SK-N-SH (cell line): Measurements from ENCODE around the gene WEE2. TPM values are rescaled to one million over a fixed set of nuclear protein-coding genes. Genes with fewer than 3 reads are reported as not detected.

Source experiments
- CTCF ChIA-PET: fragments of 300-600, 350-600 bp; formaldehyde crosslinking; extraction: SDS; loops from one replicate; lab custom pipeline; 2021; lab: Yijun Ruan, JAX
- POLR2A ChIA-PET: fragments of 350-600 bp; sonication (Branson Sonifier 250); formaldehyde crosslinking; extraction: SDS; loops from one replicate; lab custom pipeline; 2020; ENCODE audit warnings: antibody characterized with exemption, inconsistent platforms; lab: Yijun Ruan, JAX
- DNase-seq: peaks from one replicate; pipeline ENCODE4 v3.0.0; 2012
- H2AFZ ChIP-seq: fragments of 200-600 bp; sonication (generic); 2 replicates; pipeline ENCODE4 v1.8.1; 2016; ENCODE audit warnings: antibody characterized with exemption, mild to moderate bottlenecking, low read depth
- H3F3A ChIP-seq: fragments of 200-600 bp; sonication (generic); replicated peaks from 2 replicates; pipeline ENCODE3; 2016; ENCODE audit warnings: antibody characterized with exemption, mild to moderate bottlenecking; ENCODE audit not compliant: insufficient read depth
- H3K27ac ChIP-seq, 2 experiments: fragments of 200-500 bp in 1 of 2; fragments of 200-600 bp in 1 of 2; sonication (Bioruptor generic) in 1 of 2; sonication (generic), shearing (Covaris generic) in 1 of 2; 2 replicates each; pipeline versions ENCODE4 v1.5.1 to v1.6.1; 2014 to 2016; ENCODE audit warnings: low read depth in 2 of 2, inconsistent platforms in 1 of 2, low read length in 1 of 2, mild to moderate bottlenecking in 1 of 2, mixed read lengths in 1 of 2
- H3K27me3 ChIP-seq: fragments of 200-600 bp; sonication (generic), shearing (Covaris generic); 2 replicates; pipeline ENCODE4 v1.6.1; 2016; ENCODE audit warnings: mixed run types; ENCODE audit not compliant: insufficient read depth
- H3K36me3 ChIP-seq, 2 experiments: fragments of 200-500 bp in 1 of 2; fragments of 200-600 bp in 1 of 2; sonication (Bioruptor generic) in 1 of 2; sonication (generic) in 1 of 2; replicated peaks in 1 of 2; 2 replicates each; pipeline versions ENCODE3 to v1.5.1; 2014 to 2016; ENCODE audit warnings: low read length in 1 of 2, mild to moderate bottlenecking in 1 of 2; ENCODE audit not compliant: insufficient read depth in 2 of 2, control insufficient read depth in 1 of 2
- H3K4me1 ChIP-seq, 2 experiments: fragments of 200-500 bp in 1 of 2; fragments of 200-600 bp in 1 of 2; sonication (Bioruptor generic) in 1 of 2; sonication (generic), shearing (Covaris generic) in 1 of 2; 2 replicates each; pipeline versions ENCODE4 v1.5.1 to v1.6.1; 2014 to 2016; ENCODE audit warnings: low read depth in 1 of 2, low read length in 1 of 2, mixed run types in 1 of 2; ENCODE audit not compliant: insufficient read depth in 2 of 2, control insufficient read depth in 1 of 2
- H3K4me2 ChIP-seq: fragments of 200-600 bp; sonication (generic), shearing (Covaris generic); 2 replicates; pipeline ENCODE4 v1.6.1; 2017; ENCODE audit warnings: mixed run types
- H3K4me3 ChIP-seq, 2 experiments: fragments of 200-500 bp in 1 of 2; fragments of 200-600 bp in 1 of 2; sonication (Bioruptor generic) in 1 of 2; sonication (generic), shearing (Covaris generic) in 1 of 2; 2 replicates each; pipeline versions ENCODE4 v1.5.1 to v1.8.1; 2014 to 2016; ENCODE audit warnings: low read depth in 2 of 2, inconsistent platforms in 1 of 2, low read length in 1 of 2, mild to moderate bottlenecking in 1 of 2, mixed read lengths in 1 of 2, moderate library complexity in 1 of 2
- H3K79me2 ChIP-seq: fragments of 200-600 bp; sonication (generic); 2 replicates; pipeline ENCODE4 v1.8.1; 2017; ENCODE audit warnings: mild to moderate bottlenecking; ENCODE audit not compliant: insufficient read depth
- H3K9ac ChIP-seq: fragments of 200-600 bp; sonication (generic); 2 replicates; pipeline ENCODE4 v1.6.1; 2017; ENCODE audit warnings: mixed run types
- H3K9me2 ChIP-seq: fragments of 200-600 bp; sonication (generic); 2 replicates; pipeline ENCODE4 v1.6.1; 2017; ENCODE audit warnings: mixed run types
- H3K9me3 ChIP-seq: fragments of 200-600 bp; sonication (generic); 2 replicates; pipeline ENCODE4 v1.6.1; 2017; ENCODE audit warnings: mixed run types, mild to moderate bottlenecking, moderate library complexity
- H4K20me1 ChIP-seq: fragments of 200-600 bp; sonication (generic); 2 replicates; pipeline ENCODE4 v1.6.1; 2017; ENCODE audit warnings: mild to moderate bottlenecking, mixed run types; ENCODE audit not compliant: insufficient read depth
- CHD2 ChIP-seq: fragments of 150-350 bp; IDR thresholded peaks from 2 replicates; pipeline ENCODE4 v1.6.1; 2018; ENCODE audit warnings: low read length; ENCODE audit not compliant: partially characterized antibody
- CTCF ChIP-seq: fragments of 200-600 bp; sonication (generic); IDR thresholded peaks from 2 replicates; pipeline ENCODE4 v1.6.1; 2017; ENCODE audit warnings: antibody characterized with exemption, mild to moderate bottlenecking, moderate library complexity
- EP300 ChIP-seq, 2 experiments: IDR thresholded peaks; 2 replicates each; pipeline versions ENCODE4 v1.4.0 to v1.6.1; 2012; ENCODE audit warnings: borderline replicate concordance in 1 of 2, low read depth in 1 of 2, low read length in 1 of 2
- EZH2phosphoT487 ChIP-seq: fragments of 200-600 bp; sonication (generic); IDR thresholded peaks from 2 replicates; pipeline ENCODE4 v1.6.1; 2017; ENCODE audit warnings: low read depth, mixed run types, mild to moderate bottlenecking, antibody characterized with exemption, moderate library complexity, borderline replicate concordance
- FOSL2 ChIP-seq: IDR thresholded peaks from 2 replicates; pipeline ENCODE4 v1.4.0; 2012; ENCODE audit warnings: low read depth, mild to moderate bottlenecking, moderate library complexity, borderline replicate concordance
- FOXJ3 ChIP-seq: sonication (generic); formaldehyde crosslinking; IDR thresholded peaks from 2 replicates; pipeline ENCODE4 v1.5.1; 2020; ENCODE audit warnings: mild to moderate bottlenecking, missing genetic modification reagents
- FOXM1 ChIP-seq: IDR thresholded peaks from 2 replicates; pipeline ENCODE4 v1.4.0; 2012; ENCODE audit warnings: low read depth, mild to moderate bottlenecking
- GATA2 ChIP-seq: sonication (generic); formaldehyde crosslinking; IDR thresholded peaks from 2 replicates; pipeline ENCODE4 v1.5.0; 2020; ENCODE audit warnings: mild to moderate bottlenecking, missing genetic modification reagents
- JUND ChIP-seq: IDR thresholded peaks from 2 replicates; pipeline ENCODE4 v1.4.0; 2012
- MAX ChIP-seq: IDR thresholded peaks from 2 replicates; pipeline ENCODE4 v1.4.0; 2012; ENCODE audit warnings: low read depth
- MEF2A ChIP-seq: IDR thresholded peaks from 2 replicates; pipeline ENCODE4 v1.4.0; 2012; ENCODE audit warnings: low read depth, borderline replicate concordance
- NFIC ChIP-seq: IDR thresholded peaks from 2 replicates; pipeline ENCODE4 v1.4.0; 2012; ENCODE audit warnings: borderline replicate concordance
- PBX3 ChIP-seq: IDR thresholded peaks from 2 replicates; pipeline ENCODE4; 2012
- POLR2AphosphoS5 ChIP-seq: IDR thresholded peaks from 2 replicates; pipeline ENCODE4 v1.6.1; 2012; ENCODE audit warnings: low read depth, low read length
- RAD21 ChIP-seq: IDR thresholded peaks from 2 replicates; pipeline ENCODE4 v1.6.1; 2012; ENCODE audit warnings: mild to moderate bottlenecking, low read length
- RXRA ChIP-seq: IDR thresholded peaks from 2 replicates; pipeline ENCODE4 v1.4.0; 2012; ENCODE audit warnings: low read depth, mild to moderate bottlenecking, borderline replicate concordance
- SIN3A ChIP-seq: IDR thresholded peaks from 2 replicates; pipeline ENCODE4 v1.6.1; 2012; ENCODE audit warnings: low read depth, mild to moderate bottlenecking, low read length, moderate library complexity, borderline replicate concordance
- TCF12 ChIP-seq: IDR thresholded peaks from 2 replicates; pipeline ENCODE4 v1.4.0; 2012
- TEAD4 ChIP-seq: IDR thresholded peaks from 2 replicates; pipeline ENCODE4 v1.4.0; 2012; ENCODE audit warnings: mild to moderate bottlenecking, borderline replicate concordance; ENCODE audit not compliant: insufficient read depth
- ZBTB33 ChIP-seq: IDR thresholded peaks from 2 replicates; pipeline ENCODE4 v1.4.0; 2012; ENCODE audit warnings: low read depth, borderline replicate concordance
- WGBS: methylation state at CpG from one replicate; pipeline ENCODE4 v1.1.6; 2017; ENCODE audit warnings: low lambda C conversion rate; 5-methylcytosine and 5-hydroxymethylcytosine counted together
- polyA plus RNA-seq, 3 experiments: library from polyadenylated mRNA; depleted of rRNA; stranded (reverse); fragments of >200 nt; gene quantifications; 2 replicates each; pipeline ENCODE4 v1.2.3, GENCODE V29; 2012

Gene WEE2
- polyA plus RNA-seq, 1 of the 3 experiments (the other 2 are of a cell fraction): not detected

GRCh38 chr7:141697211-141697871 is 10.8 kb upstream of the WEE2 start:
- peak overlapping the region in 1 of 2 experiments; percentile 33; a peak in 2 of 4 replicates for H3K27ac ChIP-seq
- peak overlapping the region; percentile 9; the same call in 1 of the 2 replicates for H3K9ac ChIP-seq
- H3K4me2 ChIP-seq: peak overlapping the region; percentile 43
- no peak for DNase-seq
- POLR2A ChIA-PET: no interaction called here
- CTCF ChIA-PET: interaction anchor here (1.9 kb wide), 1 partner anchor 41 kb away, joined by 10 read pairs; the partner anchor contains the start of gene SSBP1
- H3K4me3 ChIP-seq: 0 out of 4 replicates have a peak overlapping the region, but pooled peaks of 1 of the 2 experiments have one; percentile 18
- TF ChIP-seq POLR2AphosphoS5 (no peak; the same call in 1 of the 2 replicates), GATA2 (CRISPR knock-in tag) (no peak), MEF2A (no peak), TEAD4 (no peak), TCF12 (peak; percentile 83), RAD21 (no peak), FOXJ3 (CRISPR knock-in tag) (no peak), ZBTB33 (no peak), EP300 (IDR thresholded peaks at IDR 0.05; ENCODE audit: borderline replicate concordance in 1 of 2, low read depth in 1 of 2, low read length in 1 of 2) (peak in 1 of 2 experiments; percentile 47; a peak in 1 of 4 replicates), MAX (peak; percentile 30; the same call in 1 of the 2 replicates), EZH2phosphoT487 (no peak), NFIC (peak; percentile 45), JUND (peak; percentile 55), FOXM1 (no peak), FOSL2 (peak; percentile 47; the same call in 1 of the 2 replicates), RXRA (no peak), CTCF (no peak), PBX3 (peak; percentile 56; the same call in 1 of the 2 replicates), SIN3A (peak; percentile 22; the same call in 1 of the 2 replicates), CHD2 (no peak)
- H3K9me3 ChIP-seq: no peaks in the 10 kb centered on the region
- no peaks in the 10 kb centered on the region for H3K36me3 ChIP-seq
- peaks cover 16 to 18% of the 10 kb centered on the region in 2 experiments; a peak in 2 of 4 replicates for H3K4me1 ChIP-seq
- H3K9me2 ChIP-seq: no peaks in the 10 kb centered on the region
- H2AFZ ChIP-seq: no peak overlapping the region
- H3F3A ChIP-seq: peaks cover 5% of the 10 kb centered on the region
- H3K79me2 ChIP-seq: peaks cover 80% of the 10 kb centered on the region
- WGBS: 70% methylated on average over 10 of the region's 10 CpGs
- H3K27me3 ChIP-seq: no peaks in the 10 kb centered on the region
- H4K20me1 ChIP-seq: peaks cover 34% of the 10 kb centered on the region
